NCI-H748 (cell line): Measurements from ENCODE around the gene TRIML2.

Source experiments
- DNase-seq: peaks from one replicate; lab custom pipeline; 2025; ENCODE audit not compliant: unreplicated experiment; lab: John Stamatoyannopoulos, UW

TRIML2 gene

DNA sequence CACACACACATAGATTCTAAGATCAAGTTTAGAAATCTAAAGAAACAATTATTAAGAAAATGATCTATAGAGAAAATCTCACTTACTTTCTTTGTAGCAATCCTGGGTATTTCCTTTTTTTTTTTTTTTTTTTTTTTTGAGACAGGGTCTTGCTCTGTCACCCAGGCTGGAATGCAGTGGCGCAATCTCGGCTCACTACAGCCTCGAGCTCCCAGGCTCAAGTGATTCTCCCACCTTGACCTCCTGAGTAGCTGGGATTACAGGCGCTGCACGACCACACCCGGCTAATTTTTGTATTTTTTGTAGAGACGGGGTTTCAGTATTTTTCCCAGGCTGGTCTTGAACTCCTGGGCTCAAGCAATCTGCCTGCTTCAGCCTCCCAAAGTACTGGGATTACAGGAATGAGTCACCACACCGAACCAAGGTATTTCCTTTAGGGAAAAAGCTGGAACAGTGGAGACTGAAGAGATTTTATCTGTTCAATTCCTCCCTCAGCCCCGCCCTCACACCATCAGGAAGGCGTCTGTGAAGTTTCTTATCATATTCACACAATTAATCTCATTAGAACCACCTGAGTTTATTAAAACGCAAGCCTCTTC lies at the start of gene TRIML2:
TSS of gene TRIML2 (minus strand) at position 447 of the 599 bp plus-strand sequence. CDS start 4,235 bp downstream, outside the sequence.
- no peak for DNase-seq

GRCh38 chr4:188158336-188158735 lies 48.9 kb upstream of the TRIML2 start:
- DNase-seq = no peak

GRCh38 chr4:188154668-188155405 lies 45.4 kb upstream of the TRIML2 start:
- DNase-seq = no peak

DNA sequence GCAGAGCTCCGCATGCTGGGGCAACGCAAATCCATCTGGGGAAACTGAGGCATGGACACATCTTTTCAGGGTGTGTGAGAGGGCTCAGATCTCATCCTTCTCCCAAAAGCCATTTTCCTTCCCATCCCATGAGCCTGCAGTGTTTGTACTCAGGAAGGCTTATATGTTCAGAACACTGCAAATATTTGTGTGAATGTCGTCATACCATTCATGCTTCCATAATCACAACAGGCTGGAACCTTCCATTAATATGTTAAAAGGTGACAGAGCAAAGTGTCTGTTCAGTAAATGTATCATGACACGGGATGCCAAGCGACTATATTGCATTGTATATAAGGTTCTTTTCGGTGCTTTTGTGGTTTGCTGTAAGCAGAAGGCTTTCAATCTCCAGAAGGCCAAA lies 38.4 kb upstream of the TRIML2 start:
- no peak for DNase-seq

- DNase-seq = no peak
Measured at GRCh38 chr4:188147176-188147575, 37.8 kb upstream of the TRIML2 start.

- no peak for DNase-seq
Measured at GRCh38 chr4:188146618-188147017, 37.2 kb upstream of the TRIML2 start.

GRCh38 chr4:188145601-188146000 lies 36.2 kb upstream of the TRIML2 start:
- DNase-seq = no peak

DNA sequence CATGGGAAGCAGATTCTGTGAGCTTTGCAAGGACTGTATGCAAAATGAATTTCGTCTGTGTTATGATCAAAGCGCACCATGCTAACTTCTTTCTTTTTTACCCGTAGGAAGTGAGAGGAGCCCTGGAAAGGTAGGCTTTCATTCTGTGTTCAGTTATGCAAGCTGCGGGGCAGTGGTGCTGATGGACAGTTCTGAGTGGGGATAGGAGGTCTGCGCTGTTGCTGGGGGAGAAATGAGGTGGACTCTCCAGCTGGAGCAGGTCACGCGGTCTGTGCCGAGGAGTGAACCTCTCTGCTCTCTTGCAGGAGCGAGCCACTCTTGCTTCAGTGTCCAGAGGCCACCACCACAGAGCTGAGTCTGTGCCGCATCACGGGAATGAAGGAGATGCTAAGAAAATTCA lies 34.3 kb upstream of the TRIML2 start:
- no peak for DNase-seq

- no peak for DNase-seq
Measured at GRCh38 chr4:188139671-188140070, 30.3 kb upstream of the TRIML2 start.

DNA sequence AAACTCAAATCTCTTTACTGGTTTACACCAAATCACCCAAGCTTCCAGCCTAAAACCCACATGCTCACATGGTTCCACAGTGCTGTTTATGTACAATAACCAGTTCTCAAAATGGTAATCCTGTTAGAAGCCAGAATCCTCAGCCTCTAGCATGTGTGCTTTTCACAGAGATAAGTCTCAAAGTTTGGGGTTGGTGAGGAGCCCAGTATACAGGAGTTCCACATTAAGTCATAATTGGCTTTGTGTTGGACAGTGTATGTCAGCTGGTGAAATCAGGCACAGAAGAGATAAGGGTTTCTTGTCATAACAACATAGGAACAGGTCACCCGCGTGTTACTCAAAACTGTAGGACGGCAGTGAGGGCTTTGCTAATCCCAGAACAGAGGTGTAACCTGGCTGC lies 29.7 kb upstream of the TRIML2 start, which contains the start of gene TRIML1:
TSS of gene TRIML1 (plus strand) at position 301 of the 400 bp plus-strand sequence. CDS start 118 bp downstream, outside the sequence.
- DNase-seq = no peak

GRCh38 chr4:188138227-188138626 lies 28.8 kb upstream of the TRIML2 start:
- no peak for DNase-seq

DNA sequence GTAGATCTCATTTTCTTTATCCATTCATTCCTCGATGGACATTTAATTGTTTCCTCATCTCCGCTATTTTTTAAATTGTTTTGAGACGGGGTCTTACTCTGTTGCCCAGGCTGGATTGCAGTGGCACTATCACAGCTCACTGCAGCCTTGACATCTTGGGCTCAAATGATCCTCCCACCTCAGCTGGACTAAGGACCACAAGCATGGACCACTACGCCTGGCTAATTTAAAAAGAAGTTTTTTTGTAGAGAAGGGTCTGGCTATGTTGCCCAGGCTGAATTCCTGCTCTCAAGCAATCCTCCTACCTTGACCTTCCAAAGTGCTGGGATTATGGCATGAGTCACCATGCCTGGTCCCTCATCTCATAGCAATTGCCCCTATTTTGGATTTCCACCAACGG lies 22.8 kb upstream of the TRIML2 start:
- DNase-seq = no peak

DNA sequence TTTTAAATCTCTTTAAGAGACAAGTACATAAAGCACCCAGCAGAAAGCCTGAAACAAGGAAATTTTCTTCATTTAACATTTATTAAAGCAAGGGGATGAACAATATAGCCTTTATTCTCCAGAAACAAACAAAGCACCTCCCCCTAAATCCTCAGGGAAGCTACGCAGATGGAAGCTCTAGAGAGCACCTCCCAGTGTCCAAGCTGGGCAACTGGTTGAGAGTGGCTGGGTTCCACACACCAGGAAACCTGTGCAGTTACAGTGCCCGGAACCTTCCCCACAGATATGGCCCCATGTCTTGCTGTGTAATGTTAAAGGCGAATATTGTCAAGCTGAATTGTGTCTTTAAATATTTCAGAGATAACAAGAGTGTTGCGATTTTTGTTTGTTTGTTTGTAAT lies 21.0 kb upstream of the TRIML2 start:
- no peak for DNase-seq

DNA sequence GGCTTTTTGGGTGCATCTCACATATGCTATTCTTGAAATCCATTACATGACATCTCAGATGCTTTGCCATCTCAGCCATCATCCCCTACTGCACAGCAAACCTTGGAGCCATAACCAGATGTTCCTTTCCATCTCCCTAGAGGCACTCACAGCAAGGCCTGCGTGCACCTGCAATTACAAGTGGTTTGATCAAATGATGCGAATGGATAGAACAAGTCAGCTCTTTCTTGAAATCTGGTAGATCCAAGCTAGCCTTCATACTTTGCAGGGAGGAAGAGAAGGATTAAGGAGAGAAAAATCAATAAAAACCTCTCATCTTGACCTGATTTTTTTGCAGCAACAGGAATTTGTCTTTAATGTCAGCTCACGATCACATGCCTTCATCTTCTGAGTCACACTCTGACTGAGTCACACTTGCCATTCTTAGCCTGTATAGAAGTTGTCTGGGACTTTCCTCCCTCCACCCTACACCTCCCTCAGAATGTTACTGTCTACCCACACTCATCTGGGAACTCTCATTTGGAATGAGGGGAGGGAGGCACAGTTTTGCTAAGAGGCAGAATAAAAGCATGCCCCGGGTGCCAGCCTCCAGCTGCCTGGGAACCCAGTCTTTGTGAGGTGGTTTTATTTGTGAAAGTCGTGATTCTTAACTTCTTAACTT lies 17.9 kb upstream of the TRIML2 start:
- DNase-seq = no peak

DNA sequence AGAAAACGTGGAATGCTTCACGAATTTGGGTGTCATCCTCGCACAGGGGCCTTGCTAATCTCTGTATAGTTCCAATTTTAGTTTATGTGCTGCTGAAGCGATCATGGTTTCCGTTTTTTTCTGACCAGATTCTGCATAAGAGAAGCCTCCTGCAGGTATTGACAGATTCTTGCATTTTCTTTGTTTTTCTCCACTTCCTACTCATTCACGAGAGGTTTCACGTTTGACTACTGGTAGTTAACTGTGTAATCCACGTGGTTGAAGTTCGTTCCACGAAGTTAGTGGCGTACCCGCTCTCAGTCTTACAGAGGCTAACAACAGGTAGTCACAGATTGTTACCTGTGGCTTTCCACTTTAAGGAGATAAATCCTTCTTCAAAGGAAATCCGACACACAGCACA lies 12.1 kb upstream of the TRIML2 start:
- DNase-seq = no peak

- DNase-seq = no peak
Measured at GRCh38 chr4:188117631-188118324, 8.4 kb upstream of the TRIML2 start.

GRCh38 chr4:188113156-188113555 lies 3.8 kb upstream of the TRIML2 start:
- DNase-seq = no peak

- no peak for DNase-seq
Measured at GRCh38 chr4:188111955-188112354, 2.6 kb upstream of the TRIML2 start.

GRCh38 chr4:188110741-188111471 lies 1.5 kb upstream of the TRIML2 start:
- no peak for DNase-seq

DNA sequence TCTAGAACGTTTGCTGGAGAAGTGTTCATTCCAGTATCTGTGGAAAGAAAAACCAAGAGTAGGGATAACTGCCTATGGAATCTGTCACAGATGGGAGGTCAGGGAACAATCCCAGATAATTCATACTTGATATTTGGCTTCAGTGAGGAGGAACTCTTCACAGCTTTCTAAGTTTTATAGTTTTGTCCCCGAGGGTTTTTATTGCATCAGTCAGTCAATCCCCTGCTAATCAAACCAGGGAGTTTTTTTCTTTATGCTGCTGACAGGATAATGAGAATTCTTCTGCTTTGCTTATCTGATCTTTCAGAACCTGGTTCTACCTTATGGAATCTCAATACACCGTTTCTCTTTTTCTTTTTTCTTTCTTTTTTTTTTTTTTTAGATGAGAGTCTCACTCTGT lies 633 bp upstream of the TRIML2 start:
- DNase-seq = no peak
